NCI-H146 (cell line): ENCODE measurements around the gene PTPRM.

Source experiments
- DNase-seq: peaks from one replicate; lab custom pipeline; 2025; lab: John Stamatoyannopoulos, UW

The PTPRM gene

GRCh38 chr18:7626922-7627440, 59.9 kb downstream of the PTPRM start:
- DNase-seq: no peak

GRCh38 chr18:7629416-7629815, 62.3 kb downstream of the PTPRM start:
- DNase-seq: no peak

- DNase-seq: no peak
These were observed 63.8 kb downstream of the PTPRM start for GRCh38 chr18:7630731-7631442.

- DNase-seq: no peak
These were observed 65.3 kb downstream of the PTPRM start for GRCh38 chr18:7632152-7633098.

GRCh38 chr18:7633171-7633570, 66.1 kb downstream of the PTPRM start:
- no peak for DNase-seq

GRCh38 chr18:7635948-7636347, 68.8 kb downstream of the PTPRM start:
- DNase-seq: no peak

- DNase-seq: no peak
These were observed 70.2 kb downstream of the PTPRM start for GRCh38 chr18:7637269-7637668.

- no peak for DNase-seq
These were observed 71.2 kb downstream of the PTPRM start for GRCh38 chr18:7638321-7638720.

- no peak for DNase-seq
These were observed 74.7 kb downstream of the PTPRM start for GRCh38 chr18:7641813-7642212.

GRCh38 chr18:7642331-7642890, 75.3 kb downstream of the PTPRM start:
- no peak for DNase-seq

- DNase-seq: no peak
These were observed 78.6 kb downstream of the PTPRM start for GRCh38 chr18:7645756-7646155.

GRCh38 chr18:7646174-7646886, 79.2 kb downstream of the PTPRM start:
- no peak for DNase-seq

GRCh38 chr18:7647500-7647899, 80.4 kb downstream of the PTPRM start:
- DNase-seq: no peak

- no peak for DNase-seq
These were observed 89.9 kb downstream of the PTPRM start for GRCh38 chr18:7657050-7657449.

- no peak for DNase-seq
These were observed 90.8 kb downstream of the PTPRM start for GRCh38 chr18:7657937-7658336.

GRCh38 chr18:7658701-7659100, 91.6 kb downstream of the PTPRM start:
- DNase-seq: no peak

- no peak for DNase-seq
These were observed 94.1 kb downstream of the PTPRM start for GRCh38 chr18:7661207-7661606.

- DNase-seq: no peak
These were observed 95.8 kb downstream of the PTPRM start for GRCh38 chr18:7662866-7663265.

GRCh38 chr18:7663366-7664312, 96.5 kb downstream of the PTPRM start:
- DNase-seq: no peak

GRCh38 chr18:7666195-7666776, 99.2 kb downstream of the PTPRM start:
- no peak for DNase-seq
